Keratinocyte (primary cell): Measurements from ENCODE around the gene RPN1. TPM values are rescaled to one million over a fixed set of nuclear protein-coding genes. Genes with fewer than 3 reads are reported as not detected.

Source experiments
- DNase-seq: peaks from one replicate; pipeline ENCODE4 v3.0.0-alpha.2; 2011; ENCODE audit warnings: low read depth, missing footprints, low spot score
- FAIRE-seq: peaks from 2 replicates; lab custom pipeline; 2011; peaks lifted over from hg19 to GRCh38; lab: Jason Lieb, UNC
- H2AFZ ChIP-seq: 2 replicates; pipeline ENCODE4 v1.6.0; 2012; ENCODE audit warnings: low read length, control low read depth, inconsistent platforms; ENCODE audit not compliant: control insufficient read depth
- H3K27ac ChIP-seq: 2 replicates; pipeline ENCODE4 v1.5.1; 2011; ENCODE audit warnings: low read length; ENCODE audit not compliant: control insufficient read depth, insufficient read depth
- H3K27me3 ChIP-seq: 3 replicates; pipeline ENCODE4 v1.6.0; 2011; ENCODE audit warnings: low read length; ENCODE audit not compliant: control insufficient read depth, insufficient read depth; ENCODE audit errors: extremely low read depth
- H3K36me3 ChIP-seq, 2 experiments: 2 replicates in 1 of 2; 3 replicates in 1 of 2; pipeline ENCODE4 v1.5.1; 2011; ENCODE audit warnings: low read length in 2 of 2, mild to moderate bottlenecking in 1 of 2; ENCODE audit not compliant: control insufficient read depth in 2 of 2, insufficient read depth in 2 of 2; ENCODE audit errors: extremely low read depth in 1 of 2
- H3K4me1 ChIP-seq: 3 replicates; pipeline ENCODE4 v1.5.1; 2011; ENCODE audit warnings: low read length; ENCODE audit not compliant: control insufficient read depth, insufficient read depth; ENCODE audit errors: extremely low read depth
- H3K4me2 ChIP-seq: 3 replicates; pipeline ENCODE4 v1.6.0; 2011; ENCODE audit warnings: low read depth, low read length; ENCODE audit not compliant: control insufficient read depth, insufficient read depth; ENCODE audit errors: extremely low read depth
- H3K4me3 ChIP-seq, 3 experiments: fragments of 200-600 bp in 1 of 3; sonication (generic) in 1 of 3; 2 replicates in 2 of 3; 3 replicates in 1 of 3; pipeline ENCODE4 v1.5.1; 2011 to 2016; ENCODE audit warnings: low read length in 3 of 3, mild to moderate bottlenecking in 3 of 3, control low read depth in 2 of 3, inconsistent platforms in 1 of 3, low read depth in 1 of 3, mixed read lengths in 1 of 3, mixed run types in 1 of 3, moderate library complexity in 1 of 3; ENCODE audit not compliant: control insufficient read depth in 2 of 3, insufficient read depth in 2 of 3; ENCODE audit errors: extremely low read depth in 1 of 3
- H3K79me2 ChIP-seq: 2 replicates; pipeline ENCODE4 v1.6.0; 2012; ENCODE audit warnings: low read length; ENCODE audit not compliant: control insufficient read depth, insufficient read depth
- H3K9ac ChIP-seq: 3 replicates; pipeline ENCODE4 v1.6.0; 2011; ENCODE audit warnings: low read length; ENCODE audit not compliant: control insufficient read depth, insufficient read depth; ENCODE audit errors: extremely low read depth
- H3K9me1 ChIP-seq: 3 replicates; pipeline ENCODE4 v1.6.0; 2011; ENCODE audit warnings: low read length; ENCODE audit not compliant: control insufficient read depth, insufficient read depth; ENCODE audit errors: extremely low read depth
- H3K9me3 ChIP-seq: 2 replicates; pipeline ENCODE4 v1.5.1; 2012; ENCODE audit warnings: low read depth, low read length; ENCODE audit not compliant: control insufficient read depth
- H4K20me1 ChIP-seq: 3 replicates; pipeline ENCODE4 v1.6.0; 2011; ENCODE audit warnings: low read length; ENCODE audit not compliant: control insufficient read depth, insufficient read depth; ENCODE audit errors: extremely low read depth
- EZH2 ChIP-seq: IDR thresholded peaks from one replicate; pipeline ENCODE4 v1.6.1; 2012; ENCODE audit warnings: inconsistent platforms, mild to moderate bottlenecking, low read length, moderate library complexity
- dilution Hi-C: fragments of 300-500 bp; cut with MboI; formaldehyde crosslinking; loops from one replicate; pipeline ENCODE4 v1.7.0; 2020; ENCODE audit warnings: low sequenced_read_pairs; ENCODE audit not compliant: extremely low pct_ligation_motif_present
- polyA plus RNA-seq, 5 experiments: library from polyadenylated mRNA; depleted of rRNA in 3 of 5; stranded (reverse) in 3 of 5; stranded (forward) in 1 of 5; unstranded in 1 of 5; fragments of >200 nt; gene quantifications; 1 replicate in 1 of 5; 2 replicates in 3 of 5; 3 replicates in 1 of 5; pipeline versions ENCODE4 v1.2.1 to v1.2.3, GENCODE V29; 2011 to 2012; ENCODE audit warnings: missing spikeins in 2 of 5, low read depth in 1 of 5, low replicate concordance in 1 of 5
- TF ChIP-seq, protein P1 (sequence below), 3 experiments: IDR thresholded peaks in 1 of 3; conservative IDR thresholded peaks in 1 of 3; optimal IDR thresholded peaks in 1 of 3; 2 replicates in 2 of 3; 3 replicates in 1 of 3; pipeline versions ENCODE3 to v1.5.1; 2011; ENCODE audit warnings: low read length in 3 of 3, mild to moderate bottlenecking in 3 of 3, moderate library complexity in 2 of 3, control low read depth in 1 of 3, inconsistent platforms in 1 of 3; ENCODE audit not compliant: insufficient read depth in 2 of 3; ENCODE audit errors: extremely low read depth in 1 of 3

Gene RPN1
- polyA plus RNA-seq, 1 donor (not counting 4 experiments of a cell fraction or from before 2014, with no cell fraction given): 350 TPM

DNA sequence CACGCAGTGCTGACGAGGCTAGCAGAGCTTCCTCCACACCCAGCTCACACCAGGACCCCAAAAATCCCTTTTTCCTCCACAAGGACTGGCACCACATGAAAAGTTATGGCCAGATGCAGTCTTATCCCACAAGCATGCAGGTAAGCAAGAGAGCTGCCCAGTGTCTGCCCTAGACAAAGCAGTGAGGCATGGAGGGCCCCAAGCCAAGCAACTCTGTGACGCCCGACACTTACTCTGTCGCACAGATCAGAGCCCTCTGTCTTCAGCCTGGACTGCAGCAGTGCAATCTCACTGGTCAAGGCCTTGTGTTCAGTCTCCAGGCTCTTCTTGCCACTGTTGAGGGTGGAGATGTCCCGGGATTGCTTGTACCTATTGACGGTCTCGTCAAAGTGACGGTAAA, 28.7 kb downstream of the RPN1 start:
- Histone ChIP-seq H3K9me1 (no peaks in the 10 kb centered on the region), H3K27ac (no peak overlapping the region), H3K27me3 (no peaks in the 10 kb centered on the region), H3K9ac (no peak overlapping the region), H3K9me3 (no peaks in the 10 kb centered on the region), H3K36me3 (peaks cover 40 to 64% of the 10 kb centered on the region in 2 experiments), H2AFZ (no peak overlapping the region), H3K4me3 (no peak overlapping the region), H4K20me1 (peaks cover 3% of the 10 kb centered on the region), H3K4me2 (no peak overlapping the region), H3K79me2 (peaks cover 53% of the 10 kb centered on the region), H3K4me1 (peaks cover 30% of the 10 kb centered on the region)
- FAIRE-seq (no peak), DNase-seq (no peak)
- TF ChIP-seq EZH2: no peak
- TF ChIP-seq, protein P1, sequence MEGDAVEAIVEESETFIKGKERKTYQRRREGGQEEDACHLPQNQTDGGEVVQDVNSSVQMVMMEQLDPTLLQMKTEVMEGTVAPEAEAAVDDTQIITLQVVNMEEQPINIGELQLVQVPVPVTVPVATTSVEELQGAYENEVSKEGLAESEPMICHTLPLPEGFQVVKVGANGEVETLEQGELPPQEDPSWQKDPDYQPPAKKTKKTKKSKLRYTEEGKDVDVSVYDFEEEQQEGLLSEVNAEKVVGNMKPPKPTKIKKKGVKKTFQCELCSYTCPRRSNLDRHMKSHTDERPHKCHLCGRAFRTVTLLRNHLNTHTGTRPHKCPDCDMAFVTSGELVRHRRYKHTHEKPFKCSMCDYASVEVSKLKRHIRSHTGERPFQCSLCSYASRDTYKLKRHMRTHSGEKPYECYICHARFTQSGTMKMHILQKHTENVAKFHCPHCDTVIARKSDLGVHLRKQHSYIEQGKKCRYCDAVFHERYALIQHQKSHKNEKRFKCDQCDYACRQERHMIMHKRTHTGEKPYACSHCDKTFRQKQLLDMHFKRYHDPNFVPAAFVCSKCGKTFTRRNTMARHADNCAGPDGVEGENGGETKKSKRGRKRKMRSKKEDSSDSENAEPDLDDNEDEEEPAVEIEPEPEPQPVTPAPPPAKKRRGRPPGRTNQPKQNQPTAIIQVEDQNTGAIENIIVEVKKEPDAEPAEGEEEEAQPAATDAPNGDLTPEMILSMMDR (optimal IDR thresholded peaks at IDR 0.05 in 1 of 3, IDR thresholded peaks at IDR 0.05 in 1 of 3, conservative IDR thresholded peaks at IDR 0.05 in 1 of 3; ENCODE audit: extremely low read depth in 1 of 3, insufficient read depth in 2 of 3, low read length in 3 of 3): no peak
- dilution Hi-C loops: no loop called here

DNA sequence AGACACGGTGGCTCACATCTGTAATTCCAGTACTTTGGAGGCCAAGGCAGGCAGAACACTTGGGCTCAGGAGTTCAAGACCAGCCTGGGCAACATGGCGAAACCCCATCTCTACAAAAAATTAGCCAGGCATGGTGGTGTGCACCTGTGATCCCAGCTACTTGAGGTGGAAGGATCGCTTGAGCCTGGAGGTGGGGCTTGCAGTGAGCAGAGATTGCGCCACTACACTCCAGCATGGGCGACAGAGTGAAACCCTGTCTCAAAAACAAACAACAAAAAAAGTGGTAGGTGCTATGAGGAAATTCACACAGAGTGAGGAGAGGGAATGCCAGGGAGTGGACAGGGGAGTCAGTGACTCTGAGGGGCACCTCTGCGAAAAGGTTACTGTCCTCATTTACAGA, 29.4 kb downstream of the RPN1 start:
- Histone ChIP-seq H3K27ac (no peak overlapping the region), H3K27me3 (no peaks in the 10 kb centered on the region), H3K4me2 (no peak overlapping the region), H3K4me3 (no peak overlapping the region), H3K36me3 (peaks cover 35 to 57% of the 10 kb centered on the region in 2 experiments), H2AFZ (no peak overlapping the region), H4K20me1 (peaks cover 3% of the 10 kb centered on the region), H3K79me2 (peaks cover 48% of the 10 kb centered on the region), H3K9me3 (no peaks in the 10 kb centered on the region), H3K9me1 (no peaks in the 10 kb centered on the region), H3K9ac (no peak overlapping the region), H3K4me1 (peaks cover 30% of the 10 kb centered on the region)
- no peak for DNase-seq
- TF ChIP-seq, protein P1 (optimal IDR thresholded peaks at IDR 0.05 in 1 of 3, IDR thresholded peaks at IDR 0.05 in 1 of 3, conservative IDR thresholded peaks at IDR 0.05 in 1 of 3; ENCODE audit: extremely low read depth in 1 of 3, insufficient read depth in 2 of 3, low read length in 3 of 3): no peak
- no peak for TF ChIP-seq EZH2
- no peak for FAIRE-seq
- dilution Hi-C loops: no loop called here
